Breast epithelium (tissue), 3 donors: ENCODE data around the gene BPGM.

Experiments
- CTCF ChIP-seq, 3 donors: fragments of 450-650 bp; IDR thresholded peaks; one replicate each; pipeline ENCODE4 v1.5.1; 2016 to 2017; ENCODE audit warnings: antibody characterized with exemption in 3 of 3, mild to moderate bottlenecking in 3 of 3, moderate library complexity in 3 of 3
- POLR2A ChIP-seq: fragments of 450-650 bp; IDR thresholded peaks from one replicate; pipeline ENCODE4 v1.6.1; 2016; ENCODE audit warnings: antibody characterized with exemption, mild to moderate bottlenecking, moderate library complexity
- POLR2AphosphoS5 ChIP-seq, 3 donors: sonication (generic); formaldehyde crosslinking; IDR thresholded peaks; one replicate each; pipeline ENCODE4 v1.6.1; 2017; ENCODE audit warnings: antibody characterized with exemption in 3 of 3

DNA sequence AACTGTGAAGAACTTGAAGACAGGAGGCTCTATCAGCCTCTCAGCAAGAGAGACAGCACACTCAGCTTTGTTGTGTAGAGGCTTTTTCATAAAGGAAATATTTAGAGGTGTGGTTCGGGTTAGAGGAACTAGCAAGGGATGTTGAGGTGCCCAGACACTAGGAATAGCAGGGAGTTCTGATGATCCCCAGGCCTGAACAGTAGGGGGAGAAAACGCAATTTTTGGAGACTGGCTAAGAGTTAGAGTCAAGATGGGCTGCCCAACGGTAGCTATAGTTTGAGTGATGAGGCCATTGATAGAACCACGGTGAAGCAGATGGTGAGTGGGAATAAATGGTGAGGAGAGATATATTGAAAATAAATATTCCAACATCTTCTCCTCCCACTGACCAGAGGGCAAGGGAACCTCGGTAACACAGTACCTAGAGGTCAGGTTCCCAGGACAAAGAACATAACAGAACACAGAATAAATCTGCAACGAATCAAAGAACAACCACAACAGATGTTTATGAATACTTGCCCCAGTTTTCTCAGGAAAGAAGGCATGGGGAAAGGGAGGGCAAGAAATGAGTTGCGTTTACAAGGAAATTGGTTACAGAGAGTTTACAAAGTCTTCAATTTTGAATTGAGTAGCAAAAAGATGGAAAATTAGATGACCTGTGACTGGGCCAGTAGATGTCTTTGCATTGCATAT, 24.2 kb upstream of the BPGM start:
- TF ChIP-seq CTCF (IDR thresholded peaks at IDR 0.05) (no peak), POLR2AphosphoS5 (IDR thresholded peaks at IDR 0.05) (no peak), POLR2A (no peak)
